ENCODE measurements around the gene AFDN. TPM values are rescaled to one million over a fixed set of nuclear protein-coding genes. Genes with fewer than 3 reads are reported as not detected.

The AFDN gene
- total and polyA plus RNA-seq, 2 of the 8 experiments (the other 6 are each of a cell fraction or from before 2014, with no cell fraction given): 53.4 to 192 TPM

GRCh38 chr6:167881327-167881726, 54.6 kb downstream of the AFDN start:
- Histone ChIP-seq H3K79me1 (ENCODE audit: low read depth, low read length) (no peaks in the 10 kb centered on the region), H3K14ac (ENCODE audit: insufficient read length) (no peak overlapping the region), H2AFZ (ENCODE audit: low read length) (no peak overlapping the region), H3K27me3 (replicated peaks in 1 of 4; ENCODE audit: control insufficient read depth in 3 of 4, extremely low read depth in 1 of 4, insufficient read depth in 3 of 4, low read length in 3 of 4) (no peaks in the 10 kb centered on the region), H2BK120ac (replicated peaks; ENCODE audit: low read depth, low read length) (no peak overlapping the region), H3K18ac (ENCODE audit: extremely low read depth, low read length) (no peak overlapping the region), H4K5ac (ENCODE audit: insufficient read length, low read depth, low read length) (no peak overlapping the region), H2BK12ac (ENCODE audit: low read depth, low read length) (no peak overlapping the region), H3K27ac (ENCODE audit: low read depth, low read length) (no peak overlapping the region), H3K4me1 (replicated peaks in 1 of 4; ENCODE audit: control insufficient read depth in 3 of 4, insufficient read depth in 4 of 4, low read length in 3 of 4) (peaks cover 0 to 4% (median 0%) of the 10 kb centered on the region in 4 experiments; a peak in 2 of 7 replicates), H2BK15ac (ENCODE audit: low read length) (no peak overlapping the region), H3K23ac (ENCODE audit: insufficient read length) (no peak overlapping the region), H2BK5ac (ENCODE audit: low read depth, low read length) (no peak overlapping the region), H2BK20ac (ENCODE audit: low read length) (no peak overlapping the region), H3K56ac (replicated peaks; ENCODE audit: insufficient read length, low read depth, low read length) (no peak overlapping the region), H2AK5ac (ENCODE audit: low read depth, low read length) (no peak overlapping the region), H4K8ac (ENCODE audit: extremely low read depth, insufficient read depth, low read length) (no peak overlapping the region), H3K4ac (replicated peaks; ENCODE audit: insufficient read length, low read depth, low read length) (no peak overlapping the region), H4K91ac (replicated peaks; ENCODE audit: insufficient read length, low read length) (no peak overlapping the region), H3K23me2 (ENCODE audit: low read depth, low read length) (no peaks in the 10 kb centered on the region), H4K20me1 (replicated peaks in 1 of 2; ENCODE audit: control insufficient read depth in 1 of 2, insufficient read depth in 2 of 2, low read length in 2 of 2) (peaks cover 0 to 2% of the 10 kb centered on the region in 2 experiments), H3K9me3 (ENCODE audit: insufficient read depth in 2 of 2, low read depth in 1 of 2, low read length in 1 of 2) (no peaks in the 10 kb centered on the region), H3K4me2 (ENCODE audit: insufficient read depth in 1 of 2, low read depth in 2 of 2, low read length in 2 of 2) (no peak overlapping the region), H3K4me3 (ENCODE audit: extremely low read depth in 1 of 4, insufficient read depth in 2 of 4, low read depth in 3 of 4, low read length in 4 of 4) (no peak overlapping the region), H3K36me3 (ENCODE audit: control insufficient read depth in 2 of 4, insufficient read depth in 4 of 4, low read length in 3 of 4) (peaks cover 4 to 66% (median 21%) of the 10 kb centered on the region in 4 experiments; a peak in 6 of 8 replicates), H3K9ac (replicated peaks in 1 of 4; ENCODE audit: extremely low read depth in 1 of 4, low read depth in 3 of 4, low read length in 3 of 4) (no peak overlapping the region), H3K79me2 (ENCODE audit: control insufficient read depth in 1 of 2, insufficient read depth in 2 of 2, low read length in 2 of 2) (0 out of 4 replicates have a peak, but pooled peaks cover 0 to 3% of the 10 kb centered on the region in 2 experiments)
- TF ChIP-seq SIRT6 (IDR thresholded peaks at IDR 0.05; ENCODE audit: low read length): no peak
- TF ChIP-seq CREB1 (IDR thresholded peaks at IDR 0.05): no peak
- TF ChIP-seq RAD21 (IDR thresholded peaks at IDR 0.05 in 1 of 2, conservative IDR thresholded peaks at IDR 0.05 in 1 of 2; ENCODE audit: low read depth in 2 of 2, low read length in 2 of 2): no peak
- TF ChIP-seq KDM4A (IDR thresholded peaks at IDR 0.05; ENCODE audit: low read depth, low read length, severe bottlenecking): no peak
- no peak for TF ChIP-seq FOSL1 (IDR thresholded peaks at IDR 0.05; ENCODE audit: insufficient read depth, low read depth, low read length)
- TF ChIP-seq NRF1 (IDR thresholded peaks at IDR 0.05; ENCODE audit: low read depth, low read length): no peak
- no peak for TF ChIP-seq KDM5A (IDR thresholded peaks at IDR 0.05; ENCODE audit: low read length)
- no peak for TF ChIP-seq SUZ12 (IDR thresholded peaks at IDR 0.05; ENCODE audit: low read length)
- TF ChIP-seq CEBPB (IDR thresholded peaks at IDR 0.05; ENCODE audit: low read depth, low read length): no peak
- TF ChIP-seq RFX5 (IDR thresholded peaks at IDR 0.05; ENCODE audit: borderline replicate concordance, low read depth, low read length): no peak
- no peak for TF ChIP-seq ZNF274 (IDR thresholded peaks at IDR 0.05; ENCODE audit: borderline replicate concordance, extremely low read depth, low read length)
- TF ChIP-seq BRCA1 (IDR thresholded peaks at IDR 0.05; ENCODE audit: low read depth, low read length): no peak
- 74% methylated on average over 2 of the region's 2 CpGs; no CpG with 5 or more reads in 1 of the 2 experiments for WGBS, 2 experiments (ENCODE audit: extremely low coverage in 1 of 2, insufficient coverage in 1 of 2, insufficient read length in 1 of 2, insufficient replicate concordance in 2 of 2, low coverage in 1 of 2, low lambda C conversion rate in 2 of 2, missing lambda C conversion rate in 1 of 2)
- CTCF ChIA-PET (ENCODE audit: partially characterized antibody): no interaction called here
- FAIRE-seq: no peak
- no peak for DNase-seq (ENCODE audit: low read depth in 1 of 2, low spot score in 2 of 2)
- POLR2A ChIA-PET (ENCODE audit: partially characterized antibody): no interaction called here

Measured in H1 (cell line).